ENCODE data around the gene CPZ. TPM values are rescaled to one million over a fixed set of nuclear protein-coding genes. Genes with fewer than 3 reads are reported as not detected.

The CPZ gene
- total RNA-seq, 6 experiments from 2014 or later = 1.9 to 3.5 (median 2.5) TPM

DNA sequence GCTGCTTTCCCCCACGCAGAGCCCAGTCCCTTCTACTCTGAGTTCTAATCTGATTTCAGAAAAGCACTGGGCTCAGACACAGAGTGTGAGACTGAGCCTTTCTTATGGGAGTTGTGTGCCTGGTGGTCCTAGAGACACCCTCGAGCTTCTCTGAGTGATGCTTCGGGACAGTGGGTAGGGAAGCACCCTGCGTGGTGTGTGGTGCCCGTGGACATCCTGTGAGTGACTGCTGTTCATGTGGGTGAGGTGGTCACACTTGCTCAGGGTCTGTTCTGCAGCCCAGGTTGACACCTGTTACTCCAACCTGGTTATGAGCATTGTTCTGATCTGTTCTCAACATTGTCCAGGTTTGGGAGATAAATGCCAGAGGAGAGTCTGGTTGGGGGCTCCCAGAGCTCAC, 6.3 kb upstream of the CPZ start:
- Mint-ChIP-seq H3K27ac (no peak overlapping the region), H3K9me3 (no peaks in the 10 kb centered on the region), H3K27me3 (ENCODE audit: insufficient read depth) (peaks cover 59% of the 10 kb centered on the region), H3K36me3 (ENCODE audit: low read depth) (no peaks in the 10 kb centered on the region), H3K4me1 (ENCODE audit: low read depth) (peaks cover 10% of the 10 kb centered on the region; the same call in 1 of the 2 replicates), H3K4me3 (no peak overlapping the region)
- no peak for DNase-seq
- TF ChIP-seq CTCF (IDR thresholded peaks at IDR 0.05) = no peak

- Mint-ChIP-seq H3K27me3 (ENCODE audit: insufficient read depth) (peaks cover 63% of the 10 kb centered on the region), H3K4me1 (ENCODE audit: low read depth) (peaks cover 10% of the 10 kb centered on the region; the same call in 1 of the 2 replicates)
- no peak for DNase-seq
Observed at GRCh38 chr4:8586671-8587468, 5.7 kb upstream of the CPZ start.

GRCh38 chr4:8587469-8588195, 4.9 kb upstream of the CPZ start:
- H3K9me3 Mint-ChIP-seq = no peaks in the 10 kb centered on the region

More at GRCh38 chr4:8586671-8587468, 5.7 kb upstream of the CPZ start:
- Mint-ChIP-seq H3K36me3 (ENCODE audit: low read depth) (no peaks in the 10 kb centered on the region), H3K9me3 (no peaks in the 10 kb centered on the region), H3K27ac (no peak overlapping the region), H3K4me3 (no peak overlapping the region)
- peak; percentile 45 for TF ChIP-seq CTCF (IDR thresholded peaks at IDR 0.05)

DNA sequence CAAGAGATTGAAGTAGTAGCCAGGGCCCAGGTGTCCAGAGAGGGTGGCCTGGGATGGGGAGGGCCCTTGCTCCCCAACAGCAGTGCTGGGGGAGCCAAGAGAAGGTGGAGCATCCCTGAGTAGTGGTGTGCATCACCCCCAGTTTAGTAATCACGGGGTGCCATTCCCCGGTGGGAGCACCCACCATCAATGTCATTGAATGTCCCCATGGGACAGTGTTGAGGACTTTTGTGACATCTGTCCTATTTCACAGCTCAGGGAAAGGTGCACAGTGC, 4.4 kb upstream of the CPZ start:
- Mint-ChIP-seq H3K9me3 (no peaks in the 10 kb centered on the region), H3K4me3 (no peak overlapping the region), H3K27ac (no peak overlapping the region), H3K36me3 (ENCODE audit: low read depth) (no peaks in the 10 kb centered on the region), H3K27me3 (ENCODE audit: insufficient read depth) (peaks cover 68% of the 10 kb centered on the region), H3K4me1 (ENCODE audit: low read depth) (peaks cover 10% of the 10 kb centered on the region; the same call in 1 of the 2 replicates)
- no peak for TF ChIP-seq CTCF (IDR thresholded peaks at IDR 0.05)
- DNase-seq = no peak

More at GRCh38 chr4:8587469-8588195, 4.9 kb upstream of the CPZ start:
- Mint-ChIP-seq H3K27ac (no peak overlapping the region), H3K4me1 (ENCODE audit: low read depth) (peaks cover 10% of the 10 kb centered on the region; the same call in 1 of the 2 replicates), H3K36me3 (ENCODE audit: low read depth) (no peaks in the 10 kb centered on the region), H3K4me3 (no peak overlapping the region), H3K27me3 (ENCODE audit: insufficient read depth) (peaks cover 66% of the 10 kb centered on the region)
- TF ChIP-seq CTCF (IDR thresholded peaks at IDR 0.05) = no peak
- no peak for DNase-seq

GRCh38 chr4:8589336-8589735, 3.2 kb upstream of the CPZ start:
- no peak overlapping the region for H3K4me3 Mint-ChIP-seq
- H3K27ac Mint-ChIP-seq = no peak overlapping the region
- H3K9me3 Mint-ChIP-seq = no peaks in the 10 kb centered on the region
- H3K36me3 Mint-ChIP-seq (ENCODE audit: low read depth) = no peaks in the 10 kb centered on the region
- H3K4me1 Mint-ChIP-seq (ENCODE audit: low read depth) = peaks cover 15% of the 10 kb centered on the region
- no peak for TF ChIP-seq CTCF (IDR thresholded peaks at IDR 0.05)
- DNase-seq = no peak
- H3K27me3 Mint-ChIP-seq (ENCODE audit: insufficient read depth) = peaks cover 65% of the 10 kb centered on the region
